Body of pancreas (tissue), 4 donors: ENCODE results near the gene OGFR. TPM values are rescaled to one million over a fixed set of nuclear protein-coding genes. Genes with fewer than 3 reads are reported as not detected.
A peak's percentile ranks its signal among the peaks of the same experiment; 100 is the strongest.

Source experiments
- ATAC-seq: fragments of 150-250 bp; one replicate; pipeline ENCODE4 v1.9.1; 2016
- DNase-seq, 4 donors: peaks; one replicate each; pipeline ENCODE4 v3.0.0-alpha.2; 2019
- H3K27ac ChIP-seq, 4 donors: fragments of 200-600 bp; sonication (generic); 1 replicate in 3 of 4; 2 replicates in 1 of 4; pipeline versions ENCODE4 v1.5.1 to v1.6.1; 2016 to 2019; ENCODE audit warnings: mild to moderate bottlenecking in 1 of 4, mixed read lengths in 1 of 4, moderate library complexity in 1 of 4
- H3K27me3 ChIP-seq, 2 donors: fragments of 200-600 bp; sonication (generic); one replicate each; pipeline ENCODE4 v1.6.0; 2016; ENCODE audit warnings: mild to moderate bottlenecking in 1 of 2
- H3K36me3 ChIP-seq, 2 donors: fragments of 200-600 bp; sonication (generic); replicated peaks in 1 of 2; 2 replicates each; pipeline ENCODE4 v1.5.1; 2016; ENCODE audit warnings: low read depth in 2 of 2; ENCODE audit not compliant: insufficient read depth in 1 of 2
- H3K4me1 ChIP-seq: fragments of 200-600 bp; sonication (generic); one replicate; pipeline ENCODE4 v1.6.0; 2016
- H3K4me3 ChIP-seq, 2 donors: fragments of 200-600 bp; sonication (generic); 1 replicate in 1 of 2; 2 replicates in 1 of 2; pipeline ENCODE4 v1.5.1; 2016 to 2019
- H3K9me3 ChIP-seq, 3 donors: fragments of 200-600 bp; sonication (generic); 1 replicate in 2 of 3; 2 replicates in 1 of 3; pipeline ENCODE4 v1.5.1; 2016
- CTCF ChIP-seq, 7 experiments: fragments of 450-650 bp in 4 of 7; fragments of 200-600 bp in 3 of 7; sonication (generic) in 3 of 7; IDR thresholded peaks; one replicate each; pipeline ENCODE4 v1.5.1; 2016 to 2019; ENCODE audit warnings: antibody characterized with exemption in 7 of 7
- POLR2A ChIP-seq, 3 donors: fragments of 450-650 bp; IDR thresholded peaks; one replicate each; pipeline ENCODE4 v1.6.1; 2016; ENCODE audit warnings: antibody characterized with exemption in 3 of 3, mild to moderate bottlenecking in 2 of 3
- WGBS, 2 donors: methylation state at CpG; one replicate each; pipeline ENCODE4 v1.1.5; 2017; 5-methylcytosine and 5-hydroxymethylcytosine counted together
- intact Hi-C: fragments of 100-400 bp; cut with DNase I; formaldehyde crosslinking; loops from one replicate; pipeline ENCODE4 v1.15.1; 2023
- small RNA-seq: library from RNA; depleted of rRNA; stranded (forward); fragments of <200 nt; gene quantifications from one replicate; pipeline ENCODE3, GENCODE V24; 2016
- total RNA-seq, 2 donors: library from RNA; depleted of rRNA; stranded (reverse); fragments of >200 nt; gene quantifications; one replicate each; pipeline ENCODE4 v1.1.0, GENCODE V29; 2016

Gene OGFR
- total RNA-seq, 2 donors from 2014 or later = 46.4 to 47.8 TPM

- peak; percentile 91 for ATAC-seq
- Histone ChIP-seq H3K9me3 (no peaks in the 10 kb centered on the region), H3K4me1 (peaks cover 19% of the 10 kb centered on the region), H3K27me3 (no peaks in the 10 kb centered on the region), H3K4me3 (no peak within 1 kb of the TSS), H3K36me3 (no peaks in the 10 kb centered on the region), H3K27ac (peak within 1 kb of the TSS in 2 of 4 donors; percentile 16 to 45)
- TF ChIP-seq CTCF (IDR thresholded peaks at IDR 0.05) = no peak
- no peak for TF ChIP-seq POLR2A (IDR thresholded peaks at IDR 0.05)
- peak; percentile 81 to 91 (median 90) for DNase-seq
- 14 to 84% methylated on average over 7 to 37 of the region's 70 CpGs for WGBS, 2 donors
- intact Hi-C loops = no loop called here
Measured at GRCh38 chr20:62861726-62862336, 57.2 kb downstream of the OGFR start, which contains the start of gene TCFL5. TCFL5 (minus strand) TSS chr20:62861822; CDS start chr20:62861670, 152 bp downstream.

Small RNA genes within 50 kb of the gene (small RNA-seq; reads per million reads assigned to genes)
- gene DPH3P1 = not detected

Other genes with a start within 250 kb of the OGFR start
- gene SLCO4A1, start 162.3 kb upstream of the OGFR start, total RNA-seq = 1 to 10 TPM; 2.6 to 6.2 TPM
- not detected for gene NTSR1, start 96.0 kb upstream of the OGFR start, total RNA-seq
- 10 to 100 TPM in 1 of 2 donors, 1 to 10 TPM in 1; 7.0 to 10.2 TPM for gene MRGBP, start 8.4 kb upstream of the OGFR start, total RNA-seq
- gene COL9A3, start 12.2 kb downstream of the OGFR start, total RNA-seq = 10 to 100 TPM; 25.2 to 69.5 TPM
- 1 to 10 TPM; 2.0 to 7.5 TPM for gene TCFL5, start 57.0 kb downstream of the OGFR start, total RNA-seq
- gene DIDO1, start 121.7 kb downstream of the OGFR start, total RNA-seq = 10 to 100 TPM; 38.4 to 51.7 TPM
- 10 to 100 TPM; 26.2 to 29.7 TPM for gene GID8, start 133.3 kb downstream of the OGFR start, total RNA-seq
- gene SLC17A9, start 147.9 kb downstream of the OGFR start, total RNA-seq = 1 to 10 TPM in 1 of 2 donors, under 1 TPM in 1; 0.78 to 4.9 TPM
- not detected for gene BHLHE23, start 202.1 kb downstream of the OGFR start, total RNA-seq